ENCODE results near the gene EYS. TPM values are rescaled to one million over a fixed set of nuclear protein-coding genes. Genes with fewer than 3 reads are reported as not detected.
"Not testable (repeated sequence)": the region's sequence is repeated elsewhere in the genome, so short reads cannot be mapped to it uniquely, and the experiment has no call there.

The EYS gene
- total RNA-seq, 2 donors from 2014 or later = 0.20 TPM; not detected in 1

DNA sequence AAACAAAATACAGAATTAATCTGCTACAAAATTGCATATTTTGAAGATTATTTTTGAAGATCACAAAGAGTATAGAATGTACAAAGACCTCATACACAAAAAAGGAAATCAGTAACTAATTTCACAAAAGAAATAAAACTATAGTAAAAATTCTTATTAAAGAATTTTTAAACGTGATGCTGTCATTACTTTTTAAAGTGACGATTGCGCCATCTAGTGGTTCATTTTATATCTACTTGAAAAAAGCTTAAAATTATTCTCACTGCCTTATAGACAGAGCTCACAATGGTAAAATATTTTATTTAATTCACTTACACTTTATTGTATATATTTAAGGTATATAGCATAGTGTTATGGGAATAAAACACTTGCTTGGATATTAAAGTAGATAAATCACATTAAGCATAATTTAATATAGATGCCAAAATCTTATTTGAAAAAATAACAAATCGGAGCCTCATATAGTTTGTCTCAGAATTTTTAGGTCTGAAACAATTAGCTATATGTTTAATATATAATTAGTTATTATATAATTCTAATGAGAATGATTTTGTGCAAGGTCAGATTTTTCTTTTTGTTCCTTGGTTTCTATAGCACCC lies 1942.6 kb downstream of the EYS start:
- no peaks in the 10 kb centered on the region for H3K9me3 Mint-ChIP-seq

DNA sequence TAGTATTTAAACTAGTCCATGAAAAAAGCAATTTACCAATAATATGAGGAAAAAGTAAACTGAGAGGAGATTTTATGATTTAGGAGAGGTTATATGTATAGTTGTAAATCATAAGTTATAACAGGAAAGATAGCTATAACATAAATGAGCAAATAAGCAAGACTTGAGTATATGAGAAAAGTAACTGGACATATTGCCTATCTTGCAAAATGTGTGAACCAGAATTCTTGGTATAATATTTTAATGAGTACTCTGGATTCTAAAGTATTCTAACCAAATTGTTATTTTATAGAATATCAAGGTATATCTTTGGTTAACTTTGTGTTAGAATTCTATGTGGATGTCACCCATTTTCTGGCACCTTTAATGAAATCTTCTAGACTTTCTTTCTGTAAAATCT lies 1946.8 kb downstream of the EYS start:
- Mint-ChIP-seq H3K4me1 (ENCODE audit: low read depth in 2 of 2) (peaks cover 0 to 2% of the 10 kb centered on the region in 2 donors), H3K36me3 (peaks cover 24% of the 10 kb centered on the region), H3K9me3 (peaks cover 8% of the 10 kb centered on the region), H3K27ac (no peak overlapping the region), H3K27me3 (no peaks in the 10 kb centered on the region), H3K4me3 (no peak overlapping the region)
- ATAC-seq = no peak
- DNase-seq (ENCODE audit: low spot score) = no peak

More for the DNA sequence above, 1942.6 kb downstream of the EYS start:
- no peak for DNase-seq (ENCODE audit: low spot score)
- H3K4me3 Mint-ChIP-seq = no peak overlapping the region
- no peak overlapping the region for H3K27ac Mint-ChIP-seq
- no peaks in the 10 kb centered on the region for H3K36me3 Mint-ChIP-seq
- peaks cover 3 to 6% of the 10 kb centered on the region in 2 donors for H3K27me3 Mint-ChIP-seq
- peaks cover 0 to 2% of the 10 kb centered on the region in 2 donors for H3K4me1 Mint-ChIP-seq (ENCODE audit: low read depth in 2 of 2)
- ATAC-seq = no peak

DNA sequence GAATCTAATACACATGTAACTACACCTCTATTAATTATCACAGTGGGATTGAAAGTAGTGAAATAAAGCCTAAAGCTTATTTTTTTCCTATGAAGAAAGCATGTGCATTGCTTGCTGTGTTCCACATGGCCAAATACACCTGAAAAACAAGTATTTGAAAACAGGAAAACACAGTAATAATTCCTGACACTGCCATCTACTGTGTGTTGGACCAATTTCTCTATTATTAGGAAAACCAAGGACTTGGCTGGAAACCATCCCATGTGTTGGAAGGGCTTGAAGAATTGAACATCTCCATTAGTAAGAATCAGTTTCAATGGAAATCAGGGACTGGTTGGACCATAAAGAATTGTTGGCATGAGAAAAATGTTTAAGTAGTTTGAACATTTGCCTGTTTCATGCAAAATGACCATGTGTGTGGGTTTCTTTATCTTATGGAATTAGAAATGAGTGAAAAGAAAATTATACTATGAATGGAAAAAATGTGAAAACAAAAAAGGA lies 1947.4 kb downstream of the EYS start:
- Mint-ChIP-seq H3K4me3 (no peak overlapping the region), H3K4me1 (ENCODE audit: low read depth in 2 of 2) (peaks cover 0 to 2% of the 10 kb centered on the region in 2 donors), H3K27me3 (no peaks in the 10 kb centered on the region), H3K36me3 (peaks cover 24% of the 10 kb centered on the region), H3K9me3 (peaks cover 8% of the 10 kb centered on the region), H3K27ac (no peak overlapping the region)
- DNase-seq (ENCODE audit: low spot score) (no peak), ATAC-seq (no peak)

- Mint-ChIP-seq H3K27ac (no peak overlapping the region), H3K4me3 (no peak overlapping the region), H3K27me3 (no peaks in the 10 kb centered on the region), H3K36me3 (peaks cover 24% of the 10 kb centered on the region), H3K9me3 (peaks cover 8% of the 10 kb centered on the region), H3K4me1 (ENCODE audit: low read depth in 2 of 2) (no peaks in the 10 kb centered on the region)
- ATAC-seq (no peak), DNase-seq (ENCODE audit: low spot score) (no peak)
Measured at GRCh38 chr6:63757826-63758225, 1949.2 kb downstream of the EYS start.

- H3K27me3 Mint-ChIP-seq; H3K4me1 Mint-ChIP-seq (ENCODE audit: low read depth in 2 of 2); H3K4me3 Mint-ChIP-seq; ATAC-seq; H3K27ac Mint-ChIP-seq; DNase-seq (ENCODE audit: low spot score); H3K9me3 Mint-ChIP-seq: not testable (repeated sequence)
- peaks cover 24% of the 10 kb centered on the region for H3K36me3 Mint-ChIP-seq
Measured at GRCh38 chr6:63757275-63757674, 1949.8 kb downstream of the EYS start.

- Mint-ChIP-seq H3K4me1 (ENCODE audit: low read depth in 2 of 2) (no peaks in the 10 kb centered on the region), H3K27ac (no peak overlapping the region), H3K4me3 (no peak overlapping the region), H3K27me3 (peaks cover 3 to 20% of the 10 kb centered on the region in 2 donors), H3K9me3 (peaks cover 11% of the 10 kb centered on the region), H3K36me3 (peaks cover 17% of the 10 kb centered on the region)
- DNase-seq (ENCODE audit: low spot score) (no peak), ATAC-seq (no peak)
Measured at GRCh38 chr6:63750400-63750799, 1956.6 kb downstream of the EYS start.

DNA sequence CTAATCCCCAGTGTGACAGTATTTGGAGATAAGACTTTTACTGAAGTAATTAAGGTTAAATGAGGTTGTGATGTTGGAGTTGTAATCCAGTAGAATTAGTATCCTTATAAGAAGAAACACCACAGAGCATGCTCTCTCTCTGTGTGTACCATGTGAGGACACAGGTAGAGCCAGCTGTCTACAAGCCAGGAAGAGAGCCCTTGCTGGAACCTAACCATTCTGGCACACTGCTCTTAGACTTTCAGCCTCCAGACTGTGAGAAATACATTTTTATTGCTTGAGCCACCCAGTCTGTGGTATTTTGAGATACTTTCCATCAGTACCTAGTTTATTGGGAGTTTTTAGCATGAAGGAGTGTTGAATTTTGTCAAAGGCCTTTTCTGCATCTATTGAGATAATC lies 1961.2 kb downstream of the EYS start:
- DNase-seq (ENCODE audit: low spot score) = no peak
- Mint-ChIP-seq H3K27me3 (peaks cover 3 to 20% of the 10 kb centered on the region in 2 donors), H3K4me1 (ENCODE audit: low read depth in 2 of 2) (no peaks in the 10 kb centered on the region), H3K27ac (no peak overlapping the region), H3K36me3 (peaks cover 16% of the 10 kb centered on the region), H3K4me3 (no peak overlapping the region), H3K9me3 (peaks cover 11% of the 10 kb centered on the region)
- no peak for ATAC-seq

DNA sequence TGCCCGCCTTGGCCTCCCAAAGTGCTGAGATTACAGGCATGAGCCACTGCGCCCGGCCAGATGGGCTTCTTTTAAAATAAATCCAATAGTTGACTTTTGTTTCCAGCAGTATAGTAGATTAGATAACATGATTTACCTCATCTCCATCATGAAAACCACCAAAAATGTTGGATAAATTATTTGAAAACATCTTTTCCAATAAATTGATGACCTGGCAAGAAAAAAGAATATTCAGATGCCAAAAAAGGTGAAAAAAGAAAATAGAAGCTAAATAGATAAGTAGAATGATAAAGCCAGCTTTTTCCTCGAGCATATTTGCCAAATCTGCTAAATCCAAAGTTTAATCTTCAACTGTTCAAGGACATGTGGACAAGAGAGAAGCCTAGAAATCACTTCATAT lies 1962.2 kb downstream of the EYS start:
- Mint-ChIP-seq H3K27me3 (peaks cover 3 to 20% of the 10 kb centered on the region in 2 donors), H3K9me3 (peaks cover 11% of the 10 kb centered on the region), H3K4me3 (no peak overlapping the region), H3K4me1 (ENCODE audit: low read depth in 2 of 2) (peaks cover 0 to 3% of the 10 kb centered on the region in 2 donors), H3K36me3 (peaks cover 16% of the 10 kb centered on the region), H3K27ac (no peak overlapping the region)
- DNase-seq (ENCODE audit: low spot score) = no peak
- no peak for ATAC-seq

- H3K36me3 Mint-ChIP-seq = peaks cover 11% of the 10 kb centered on the region
- no peak overlapping the region for H3K27ac Mint-ChIP-seq
- no peak for DNase-seq (ENCODE audit: low spot score)
- H3K27me3 Mint-ChIP-seq = peaks cover 3 to 14% of the 10 kb centered on the region in 2 donors
- no peak for ATAC-seq
- peaks cover 0 to 3% of the 10 kb centered on the region in 2 donors for H3K4me1 Mint-ChIP-seq (ENCODE audit: low read depth in 2 of 2)
- no peak overlapping the region for H3K4me3 Mint-ChIP-seq
- peaks cover 8% of the 10 kb centered on the region for H3K9me3 Mint-ChIP-seq
Measured at GRCh38 chr6:63743691-63744090, 1963.3 kb downstream of the EYS start.

- peaks cover 6% of the 10 kb centered on the region for H3K36me3 Mint-ChIP-seq
- no peak overlapping the region for H3K4me3 Mint-ChIP-seq
- DNase-seq (ENCODE audit: low spot score) (no peak), ATAC-seq (no peak)
- H3K27ac Mint-ChIP-seq = no peak overlapping the region
- peaks cover 0 to 3% of the 10 kb centered on the region in 2 donors for H3K4me1 Mint-ChIP-seq (ENCODE audit: low read depth in 2 of 2)
- H3K9me3 Mint-ChIP-seq = peaks cover 4% of the 10 kb centered on the region
- peaks cover 3 to 6% of the 10 kb centered on the region in 2 donors for H3K27me3 Mint-ChIP-seq
Measured at GRCh38 chr6:63742060-63742459, 1965.0 kb downstream of the EYS start.

DNA sequence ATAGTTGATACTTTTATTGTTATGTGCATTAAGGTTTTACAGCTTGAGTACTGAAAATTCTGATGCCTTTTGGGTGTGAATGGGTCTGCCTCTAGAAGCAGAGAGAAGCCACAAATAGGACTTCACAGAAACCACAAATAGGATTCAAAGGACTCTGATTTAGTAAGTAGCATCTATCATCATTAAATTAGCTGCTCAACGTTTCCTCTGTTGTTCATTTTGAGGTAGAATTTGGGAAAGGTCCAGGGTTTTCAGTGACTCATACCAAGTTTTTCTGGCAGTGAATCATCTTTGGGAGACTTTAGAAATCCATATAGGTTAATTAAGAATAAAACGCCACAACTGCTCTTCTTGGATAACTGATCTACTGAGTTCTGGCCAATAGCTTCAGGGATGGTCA lies 1966.3 kb downstream of the EYS start:
- H3K27ac Mint-ChIP-seq = no peak overlapping the region
- peaks cover 0 to 3% of the 10 kb centered on the region in 2 donors for H3K4me1 Mint-ChIP-seq (ENCODE audit: low read depth in 2 of 2)
- no peak overlapping the region for H3K4me3 Mint-ChIP-seq
- ATAC-seq = no peak
- no peaks in the 10 kb centered on the region for H3K36me3 Mint-ChIP-seq
- no peaks in the 10 kb centered on the region for H3K9me3 Mint-ChIP-seq
- no peaks in the 10 kb centered on the region for H3K27me3 Mint-ChIP-seq
- DNase-seq (ENCODE audit: low spot score) = no peak

GRCh38 chr6:63739094-63739687 lies 1967.8 kb downstream of the EYS start:
- Mint-ChIP-seq H3K36me3 (no peaks in the 10 kb centered on the region), H3K4me1 (ENCODE audit: low read depth in 2 of 2) (peaks cover 0 to 3% of the 10 kb centered on the region in 2 donors), H3K4me3 (no peak overlapping the region), H3K9me3 (no peaks in the 10 kb centered on the region), H3K27ac (no peak overlapping the region), H3K27me3 (no peaks in the 10 kb centered on the region)
- ATAC-seq (no peak), DNase-seq (ENCODE audit: low spot score) (no peak)

DNA sequence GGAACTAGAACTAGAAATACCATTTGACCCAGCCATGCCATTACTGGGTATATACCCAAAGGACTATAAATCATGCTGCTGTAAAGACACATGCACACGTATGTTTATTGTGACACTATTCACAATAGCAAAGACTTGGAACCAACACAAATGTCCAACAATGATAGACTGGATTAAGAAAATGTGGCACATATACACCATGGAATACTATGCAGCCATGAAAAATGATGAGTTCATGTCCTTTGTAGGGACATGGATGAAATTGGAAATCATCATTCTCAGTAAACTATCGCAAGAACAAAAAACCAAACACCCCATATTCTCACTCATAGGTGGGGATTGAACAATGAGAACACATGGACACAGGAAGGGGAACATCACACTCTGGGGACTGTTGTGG lies 1968.8 kb downstream of the EYS start:
- not testable (repeated sequence) for H3K36me3 Mint-ChIP-seq; H3K9me3 Mint-ChIP-seq; H3K27ac Mint-ChIP-seq; ATAC-seq; H3K27me3 Mint-ChIP-seq; H3K4me1 Mint-ChIP-seq (ENCODE audit: low read depth in 2 of 2); DNase-seq (ENCODE audit: low spot score); H3K4me3 Mint-ChIP-seq

- Mint-ChIP-seq H3K27me3 (no peaks in the 10 kb centered on the region), H3K9me3 (no peaks in the 10 kb centered on the region), H3K27ac (no peak overlapping the region), H3K36me3 (no peaks in the 10 kb centered on the region), H3K4me1 (ENCODE audit: low read depth in 2 of 2) (no peaks in the 10 kb centered on the region), H3K4me3 (no peak overlapping the region)
- ATAC-seq = no peak
- no peak for DNase-seq (ENCODE audit: low spot score)
Measured at GRCh38 chr6:63734923-63735322, 1972.1 kb downstream of the EYS start.
